ENCODE results near the gene RNF149.

Gene RNF149

GRCh38 chr2:101295895-101296294, 12.6 kb downstream of the RNF149 start:
- DNase-seq (ENCODE audit: low read depth): no peak

DNA sequence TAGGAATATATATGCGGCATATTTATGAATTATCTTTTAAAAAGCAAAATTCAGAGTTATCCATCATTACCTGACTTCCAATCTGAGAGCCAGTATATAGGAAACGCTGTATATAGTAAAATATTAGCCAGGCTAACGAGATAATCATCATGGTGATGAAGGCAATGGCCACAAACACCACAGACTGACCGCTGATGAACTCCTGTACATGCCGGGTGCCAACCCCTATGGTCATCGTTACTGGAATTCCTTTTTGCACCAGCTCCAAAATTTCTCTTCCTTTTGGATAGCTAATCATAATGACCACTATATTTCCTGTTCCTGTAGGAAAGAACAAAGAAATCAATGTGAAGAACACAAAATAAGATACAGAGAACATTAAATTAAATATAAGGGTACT, 13.6 kb downstream of the RNF149 start:
- no peak for DNase-seq (ENCODE audit: low read depth)

DNA sequence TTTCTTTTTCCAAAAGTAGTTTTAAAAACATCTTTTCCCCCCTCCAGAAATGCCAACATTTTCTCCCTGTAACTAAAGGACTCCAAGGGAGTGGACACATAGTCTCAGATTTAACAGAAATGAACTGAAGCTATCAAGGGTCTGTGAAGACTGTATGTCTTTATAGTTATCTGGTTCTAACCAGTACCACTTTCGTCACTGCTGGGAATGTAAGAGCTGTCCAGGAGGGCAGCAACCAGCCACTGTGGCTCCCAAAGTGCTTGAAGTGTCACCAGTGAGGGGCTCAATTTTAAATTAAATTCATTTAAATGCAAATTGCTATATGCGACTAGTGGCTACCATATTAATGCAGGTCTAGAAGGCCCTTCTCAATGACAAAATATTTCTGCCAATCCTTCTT, 15.0 kb downstream of the RNF149 start:
- no peak for DNase-seq (ENCODE audit: low read depth)

DNA sequence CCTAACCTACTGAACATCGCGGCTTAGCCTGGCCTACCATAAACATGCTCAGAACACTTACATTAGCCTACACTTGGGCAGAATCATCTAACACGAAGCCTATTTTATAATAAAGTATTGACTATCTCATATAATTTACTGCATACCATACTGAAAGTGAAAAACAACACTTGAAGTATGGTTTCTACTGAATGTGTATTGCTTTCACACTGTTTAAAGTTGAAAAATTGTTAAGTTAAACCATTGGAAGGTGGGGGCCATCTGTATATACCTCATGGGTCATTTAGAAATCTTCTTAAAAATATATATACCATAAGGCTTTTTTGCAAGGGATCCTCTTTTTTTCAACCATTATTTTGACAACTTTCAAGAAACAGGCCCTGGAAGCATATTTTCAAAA, 16.5 kb downstream of the RNF149 start:
- no peak for DNase-seq (ENCODE audit: low read depth)

DNA sequence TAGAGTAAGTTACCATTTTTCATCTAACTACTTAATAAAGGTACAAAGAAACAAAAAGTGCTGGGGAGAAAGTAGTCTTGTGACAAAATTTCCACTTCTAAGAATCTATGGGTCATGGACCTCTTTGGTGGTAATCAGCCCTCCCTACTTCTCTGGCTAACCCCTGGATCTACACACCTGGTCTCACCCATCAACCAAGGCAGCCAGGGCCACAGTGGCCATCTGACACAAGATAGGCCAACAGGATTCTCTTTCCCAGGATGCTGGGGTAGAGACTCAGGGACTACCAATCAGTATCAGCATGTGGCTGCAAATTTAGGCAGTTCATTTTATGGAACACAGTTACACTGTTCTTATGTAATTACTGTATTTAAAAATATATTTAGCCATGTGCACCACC, 17.8 kb downstream of the RNF149 start:
- no peak for DNase-seq (ENCODE audit: low read depth)

- no peak for DNase-seq (ENCODE audit: low read depth)
Measured at GRCh38 chr2:101287303-101287702, 21.2 kb downstream of the RNF149 start.

DNA sequence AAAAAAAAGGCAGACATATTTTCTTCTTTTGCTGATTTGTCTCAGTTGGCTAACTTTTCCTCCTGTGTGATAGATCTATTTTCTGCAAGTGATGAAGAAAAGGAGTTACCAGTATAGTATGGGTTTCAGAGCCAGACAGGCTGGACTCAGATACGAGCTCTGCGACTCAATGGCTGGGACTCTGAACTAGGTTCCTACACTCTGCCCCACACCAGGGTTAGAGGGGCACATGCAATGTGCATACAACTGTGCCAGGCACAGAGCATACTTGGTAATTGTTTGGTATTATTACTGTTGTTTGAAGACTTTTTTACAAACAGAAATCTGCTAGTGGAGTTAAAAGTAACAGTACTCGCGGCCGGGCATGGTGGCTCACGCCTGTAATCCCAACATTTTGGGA, 21.8 kb downstream of the RNF149 start:
- no peak for DNase-seq (ENCODE audit: low read depth)

DNA sequence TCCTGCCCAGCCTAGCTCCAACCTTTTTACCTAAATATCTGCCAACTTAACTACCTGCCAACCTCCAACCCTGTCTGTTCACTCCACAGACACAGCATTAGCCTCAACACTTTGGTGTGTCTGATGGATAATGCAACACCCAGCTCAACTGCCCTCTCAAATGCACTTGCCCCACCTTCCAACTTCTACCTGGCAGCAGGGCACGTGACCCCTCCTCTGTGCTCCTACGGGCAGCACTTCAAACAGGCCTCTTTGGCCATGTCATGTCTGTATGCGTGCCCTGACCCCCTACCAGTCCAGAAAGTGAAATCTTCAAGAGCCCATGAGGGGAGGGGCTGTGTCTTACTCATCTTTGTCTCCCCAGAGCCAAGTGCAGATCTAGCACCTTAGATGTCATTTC, 25.5 kb downstream of the RNF149 start:
- no peak for DNase-seq (ENCODE audit: low read depth)

- DNase-seq (ENCODE audit: low read depth): no peak
Measured at GRCh38 chr2:101281482-101281881, 27.0 kb downstream of the RNF149 start.

- no peak for DNase-seq (ENCODE audit: low read depth)
Measured at GRCh38 chr2:101278925-101279324, 29.6 kb downstream of the RNF149 start.

GRCh38 chr2:101277111-101277510, 31.4 kb downstream of the RNF149 start:
- DNase-seq (ENCODE audit: low read depth): no peak

DNA sequence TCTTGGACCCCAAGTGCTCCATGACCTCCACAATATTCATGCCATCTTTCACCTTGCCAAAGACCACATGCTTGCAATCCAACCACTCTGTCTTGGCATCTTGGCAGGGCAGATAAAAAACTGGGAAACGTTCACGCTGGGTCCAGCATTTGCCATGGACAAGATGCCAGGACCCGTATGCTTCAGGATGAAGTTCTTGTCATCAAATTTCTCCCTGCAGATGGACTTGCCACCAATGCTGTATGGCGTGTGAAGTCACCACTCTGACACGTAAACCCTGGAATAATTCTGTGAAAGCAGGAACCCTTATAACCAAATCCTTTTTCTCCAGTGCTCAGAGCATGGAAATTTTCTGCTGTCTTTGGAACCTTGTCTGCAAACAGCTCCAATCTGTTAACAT, 34.4 kb downstream of the RNF149 start:
- DNase-seq (ENCODE audit: low read depth): no peak

DNA sequence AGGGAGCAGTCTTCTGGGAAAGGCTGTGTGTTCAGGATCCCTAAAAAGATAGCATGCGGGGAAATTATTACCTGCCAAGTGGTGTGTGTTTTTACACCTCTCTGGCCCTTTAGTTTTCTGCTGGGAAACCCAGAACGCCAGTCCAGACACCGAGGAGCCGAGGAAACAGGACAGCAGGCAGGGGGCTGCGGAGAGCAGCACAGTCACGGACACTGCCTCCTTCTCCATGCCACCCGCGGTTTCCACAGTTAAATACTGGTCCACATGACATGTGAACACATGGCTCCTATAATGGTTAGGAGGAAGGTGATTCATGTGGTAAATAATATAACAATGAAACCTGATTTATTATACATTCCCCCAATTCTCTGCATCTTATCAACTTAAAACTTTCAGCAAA, 35.4 kb downstream of the RNF149 start:
- no peak for DNase-seq (ENCODE audit: low read depth)

GRCh38 chr2:101272045-101272784, 36.3 kb downstream of the RNF149 start:
- no peak for DNase-seq (ENCODE audit: low read depth)

DNA sequence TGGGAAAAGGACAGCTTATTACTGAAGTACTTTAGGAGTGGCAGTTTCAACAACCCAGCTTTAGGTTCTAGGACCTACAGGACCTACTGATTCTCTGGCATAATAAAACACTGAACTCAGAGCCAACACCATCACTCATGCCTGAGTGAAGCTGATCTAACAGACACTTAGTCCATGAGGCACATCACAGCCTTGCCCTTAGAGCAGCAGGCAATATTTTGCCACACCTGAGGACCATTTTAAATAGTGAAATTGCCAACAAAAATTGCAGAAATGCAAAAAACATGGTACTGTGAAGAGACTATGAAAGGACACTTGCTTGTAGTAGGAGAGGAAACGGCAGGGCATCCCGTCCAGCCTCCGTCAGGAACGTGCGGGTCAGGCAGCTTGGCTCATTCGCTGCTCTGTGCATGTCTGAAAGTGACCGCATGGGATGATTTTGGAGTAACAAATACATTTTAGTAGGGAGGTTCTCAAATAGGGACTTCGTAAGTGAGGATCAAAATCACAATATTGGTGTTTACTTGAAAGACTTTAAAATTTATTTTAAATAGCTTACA, 37.7 kb downstream of the RNF149 start:
- no peak for DNase-seq (ENCODE audit: low read depth)

- DNase-seq (ENCODE audit: low read depth): no peak
Measured at GRCh38 chr2:101267671-101268656, 40.5 kb downstream of the RNF149 start.

DNA sequence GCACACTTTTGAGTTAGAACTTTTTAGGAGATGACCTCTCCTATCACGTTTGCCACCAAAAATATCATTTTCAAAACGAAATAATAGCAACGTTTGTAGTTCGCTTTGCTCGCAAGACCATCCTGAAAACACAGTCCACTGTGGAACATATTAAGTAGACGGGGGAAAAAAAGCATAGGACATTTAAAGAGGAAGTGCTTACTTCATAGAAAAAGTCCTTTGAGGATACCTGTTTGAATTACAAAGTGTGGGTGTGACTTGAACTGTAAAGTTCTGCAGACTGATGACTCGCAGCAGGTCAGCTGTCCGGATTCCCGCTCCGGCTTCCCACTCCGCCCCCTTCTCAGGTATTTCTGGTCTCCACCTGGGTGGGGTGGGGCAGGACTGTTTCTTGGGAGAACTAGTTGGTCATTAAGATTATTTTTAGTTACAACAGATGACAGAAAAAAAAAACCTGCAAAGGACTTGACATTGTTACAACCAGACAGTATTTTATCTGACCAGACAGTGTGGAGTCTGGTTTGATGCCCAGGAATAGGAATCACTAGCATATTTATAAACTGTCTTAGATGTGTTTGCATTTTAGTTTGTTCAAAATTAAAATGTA, 42.5 kb downstream of the RNF149 start:
- no peak for DNase-seq (ENCODE audit: low read depth)

- DNase-seq (ENCODE audit: low read depth): no peak
Measured at GRCh38 chr2:101264360-101264939, 44.1 kb downstream of the RNF149 start.

GRCh38 chr2:101263377-101263800, 45.1 kb downstream of the RNF149 start:
- DNase-seq (ENCODE audit: low read depth): no peak

DNA sequence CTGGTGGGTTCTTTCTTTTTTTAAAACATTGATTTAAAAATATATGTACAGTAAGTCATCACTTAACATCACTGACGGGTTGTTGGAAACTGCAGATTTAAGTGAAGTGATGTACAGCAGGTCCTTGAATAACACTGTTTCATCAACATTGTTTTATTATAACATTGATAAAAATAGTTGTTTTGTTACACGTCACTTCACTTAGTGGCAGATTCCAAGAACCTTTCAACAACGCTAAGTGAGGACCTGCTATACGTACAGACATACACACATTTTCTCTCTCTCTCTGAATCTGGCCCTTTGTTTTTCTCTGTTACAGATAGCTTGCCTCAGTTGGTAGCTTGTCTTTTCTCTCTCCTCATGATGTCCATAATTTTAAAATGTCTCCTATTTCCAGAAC, 46.4 kb downstream of the RNF149 start:
- DNase-seq (ENCODE audit: low read depth): no peak

- DNase-seq (ENCODE audit: low read depth): no peak
Measured at GRCh38 chr2:101258804-101259203, 49.7 kb downstream of the RNF149 start.

- DNase-seq (ENCODE audit: low read depth): no peak
Measured at GRCh38 chr2:101256316-101256715, 52.2 kb downstream of the RNF149 start.
